HepG2 (cell line): ENCODE data around the gene ARL17A. TPM values are rescaled to one million over a fixed set of nuclear protein-coding genes. Genes with fewer than 3 reads are reported as not detected.
"Not testable (repeated sequence)": the region's sequence is repeated elsewhere in the genome, so short reads cannot be mapped to it uniquely, and the experiment has no call there.

ENCODE experiments used
- ATAC-seq: fragments of 200-7000 bp; cut with Tn5 transposase; 3 replicates; pipeline ENCODE4 v1.9.1; 2020; ENCODE audit warnings: mild to moderate bottlenecking, moderate library complexity
- BruUV-seq: library from RNA; stranded (reverse); fragments of 400-500 nt; replicated peaks from 2 replicates; lab custom pipeline; 2021; lab: Mats Ljungman, UMichigan
- CTCF ChIA-PET: fragments of 300-600 bp; formaldehyde crosslinking; extraction: SDS; loops from one replicate; lab custom pipeline; 2021; ENCODE audit warnings: low total read pairs, inconsistent platforms, low intra/inter-chr PET ratio; lab: Yijun Ruan, JAX
- POLR2A ChIA-PET: fragments of 350-600 bp; sonication (Branson Sonifier 250); formaldehyde crosslinking; loops from one replicate; lab custom pipeline; 2020; ENCODE audit warnings: antibody characterized with exemption, inconsistent platforms; lab: Yijun Ruan, JAX
- DNase-seq: peaks from one replicate; pipeline ENCODE4 v3.0.0-alpha.2; 2015; ENCODE audit warnings: low spot score
- FAIRE-seq: peaks from 3 replicates; lab custom pipeline; 2011; peaks lifted over from hg19 to GRCh38; lab: Jason Lieb, UNC
- H2AFZ ChIP-seq: one replicate; pipeline ENCODE4 v1.6.1; 2011; ENCODE audit warnings: low read length, inconsistent platforms
- H3K27ac ChIP-seq: fragments of 300-600 bp; 3 replicates; pipeline ENCODE4 v1.8.0; 2011; ENCODE audit warnings: mixed run types, mild to moderate bottlenecking, mixed read lengths, low read length, inconsistent platforms; ENCODE audit not compliant: insufficient read depth; ENCODE audit errors: extremely low read length
- H3K27me3 ChIP-seq, 2 experiments: fragments of 200-600 bp in 1 of 2; 2 replicates in 1 of 2; 3 replicates in 1 of 2; pipeline versions ENCODE4 v1.6.0 to v1.8.0; 2011; ENCODE audit warnings: low read length in 2 of 2, mild to moderate bottlenecking in 2 of 2, moderate library complexity in 2 of 2, inconsistent platforms in 1 of 2; ENCODE audit not compliant: insufficient read depth in 2 of 2, control insufficient read depth in 1 of 2
- H3K36me3 ChIP-seq, 2 experiments: fragments of 200-600 bp in 1 of 2; replicated peaks in 1 of 2; 2 replicates in 1 of 2; 3 replicates in 1 of 2; pipeline versions ENCODE4 v1.5.1 to v1.8.0; 2011; ENCODE audit warnings: low read length in 2 of 2, inconsistent platforms in 1 of 2; ENCODE audit not compliant: insufficient read depth in 2 of 2, control insufficient read depth in 1 of 2
- H3K4me1 ChIP-seq: 2 replicates; pipeline ENCODE4 v1.5.1; 2012; ENCODE audit warnings: low read length, inconsistent platforms; ENCODE audit not compliant: insufficient read depth
- H3K4me2 ChIP-seq: 2 replicates; pipeline ENCODE4 v1.6.0; 2011; ENCODE audit warnings: low read depth, low read length, inconsistent platforms
- H3K4me3 ChIP-seq, 3 experiments: fragments of 200-600 bp in 1 of 3; sonication (generic), shearing (Covaris generic) in 1 of 3; replicated peaks in 1 of 3; 2 replicates each; pipeline ENCODE4 v1.5.1; 2011 to 2016; ENCODE audit warnings: low read length in 3 of 3, inconsistent platforms in 2 of 3, low read depth in 2 of 3, mild to moderate bottlenecking in 2 of 3, control low read depth in 1 of 3, mixed read lengths in 1 of 3; ENCODE audit not compliant: insufficient read depth in 1 of 3
- H3K79me2 ChIP-seq: one replicate; pipeline ENCODE4 v1.6.1; 2011; ENCODE audit warnings: low read length, inconsistent platforms; ENCODE audit not compliant: insufficient read depth
- H3K9ac ChIP-seq: 2 replicates; pipeline ENCODE4 v1.6.0; 2011; ENCODE audit warnings: mild to moderate bottlenecking, low read depth, low read length, inconsistent platforms; ENCODE audit not compliant: insufficient read depth
- H3K9me3 ChIP-seq: 2 replicates; pipeline ENCODE4 v1.5.1; 2012; ENCODE audit warnings: mild to moderate bottlenecking, low read length
- H4K20me1 ChIP-seq: 2 replicates; pipeline ENCODE4 v1.6.0; 2011; ENCODE audit warnings: inconsistent platforms, mild to moderate bottlenecking, low read length, moderate library complexity; ENCODE audit not compliant: insufficient read depth
- WGBS: methylation state at CpG from one replicate; pipeline ENCODE4 v1.1.6; 2017; ENCODE audit warnings: low lambda C conversion rate; 5-methylcytosine and 5-hydroxymethylcytosine counted together
- in situ Hi-C: cut with HindIII; loops from 2 replicates; pipeline ENCODE4 v1.10.0; 2017; ENCODE audit warnings: low pct_unique_long_range_greater_than_20kb; ENCODE audit not compliant: extremely low pct_ligation_motif_present
- intact Hi-C: fragments of 100-400 bp; cut with micrococcal nuclease; formaldehyde crosslinking; loops from one replicate; pipeline ENCODE4 v1.10.0; 2022; ENCODE audit not compliant: unreplicated experiment
- polyA plus RNA-seq, 8 experiments: library from polyadenylated mRNA; depleted of rRNA in 3 of 8; stranded (reverse) in 7 of 8; unstranded in 1 of 8; fragments of >200 nt; fragmentation: Illumina TruSeq in 4 of 8; extraction: Trizol in 4 of 8; gene quantifications; 2 replicates each; pipeline versions ENCODE4 v1.2.1 to v1.2.3, GENCODE V29; 2011 to 2016; ENCODE audit warnings: low read depth in 4 of 8, missing spikeins in 1 of 8, mixed read lengths in 1 of 8; ENCODE audit not compliant: insufficient read depth in 1 of 8
- total RNA-seq, 5 experiments: library from RNA; depleted of rRNA; stranded (reverse); fragments of >200 nt; fragmentation: Illumina TruSeq; extraction: Trizol; gene quantifications; 2 replicates each; pipeline ENCODE4 v1.2.3, GENCODE V29; 2016; ENCODE audit warnings: low read depth in 1 of 5

The ARL17A gene
- total and polyA plus RNA-seq, 2 of the 13 experiments (the other 11 are each of a cell fraction or from before 2014, with no cell fraction given) = 18.8 to 19.4 TPM

DNA sequence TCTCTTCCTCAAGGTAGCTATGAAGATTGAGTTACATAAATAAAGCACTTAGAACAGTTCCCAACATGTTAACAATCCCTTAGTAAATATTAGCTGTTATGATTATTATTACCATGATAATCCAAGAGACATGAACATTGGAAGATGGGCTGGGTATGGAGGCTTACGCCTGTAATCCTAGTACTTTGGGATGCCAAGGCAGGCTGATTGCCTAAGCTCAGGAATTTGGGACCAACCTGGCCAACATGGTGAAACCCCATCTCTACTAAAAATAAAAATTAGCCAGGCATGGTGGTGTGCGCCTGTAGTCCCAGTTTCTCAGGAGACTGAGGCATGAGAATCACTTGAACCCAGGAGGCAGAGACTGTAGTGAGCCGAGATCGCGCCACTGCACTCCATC, 45.2 kb upstream of the ARL17A start:
- H3K4me3 ChIP-seq, H3K4me2 ChIP-seq, POLR2A ChIA-PET, ATAC-seq, FAIRE-seq, intact Hi-C loops, H3K4me1 ChIP-seq, H3K27ac ChIP-seq, in situ Hi-C loops, CTCF ChIA-PET, BruUV-seq, H3K9ac ChIP-seq, H4K20me1 ChIP-seq, H2AFZ ChIP-seq, DNase-seq, H3K9me3 ChIP-seq, H3K36me3 ChIP-seq, H3K27me3 ChIP-seq, H3K79me2 ChIP-seq: not testable (repeated sequence)
- no CpG with 5 or more reads among the region's 5 CpGs for WGBS

- H4K20me1 ChIP-seq, H3K9ac ChIP-seq, H3K27me3 ChIP-seq, H3K27ac ChIP-seq, H3K9me3 ChIP-seq, H3K4me2 ChIP-seq, H2AFZ ChIP-seq, FAIRE-seq, H3K36me3 ChIP-seq, H3K79me2 ChIP-seq, in situ Hi-C loops, intact Hi-C loops, CTCF ChIA-PET, DNase-seq, H3K4me1 ChIP-seq, BruUV-seq, H3K4me3 ChIP-seq, POLR2A ChIA-PET, ATAC-seq: not testable (repeated sequence)
- no CpG with 5 or more reads among the region's 2 CpGs for WGBS
Measured at GRCh38 chr17:46623790-46624189, 44.3 kb upstream of the ARL17A start.

GRCh38 chr17:46618975-46619374, 39.5 kb upstream of the ARL17A start:
- H3K27me3 ChIP-seq, H3K9ac ChIP-seq, H3K9me3 ChIP-seq, H3K27ac ChIP-seq, H3K4me2 ChIP-seq, H4K20me1 ChIP-seq, intact Hi-C loops, H2AFZ ChIP-seq, ATAC-seq, POLR2A ChIA-PET, FAIRE-seq, H3K4me1 ChIP-seq, CTCF ChIA-PET, H3K4me3 ChIP-seq, H3K79me2 ChIP-seq, BruUV-seq, DNase-seq, H3K36me3 ChIP-seq, in situ Hi-C loops: not testable (repeated sequence)
- no CpG with 5 or more reads among the region's 1 CpG for WGBS

DNA sequence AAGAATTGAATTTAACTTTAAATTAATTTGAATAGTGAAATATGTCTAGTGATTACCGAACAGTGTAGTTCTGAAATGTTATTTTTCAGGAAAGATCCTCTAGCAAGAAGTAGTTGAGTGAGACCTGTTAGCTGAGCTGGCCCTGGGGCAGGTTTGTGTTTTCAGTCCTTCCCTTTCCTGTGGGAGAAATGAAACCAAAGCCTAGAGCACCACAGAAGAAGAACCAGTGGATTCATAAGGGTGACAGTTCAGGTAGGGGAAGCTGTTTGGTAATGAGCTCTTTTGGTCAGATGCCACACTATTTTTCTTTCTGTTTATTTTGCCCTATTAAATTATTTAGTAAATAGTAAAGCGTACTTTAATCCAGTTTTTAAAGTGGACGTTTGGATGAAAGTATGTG, 37.6 kb upstream of the ARL17A start:
- H3K4me3 ChIP-seq, H3K9ac ChIP-seq, H3K36me3 ChIP-seq, H3K9me3 ChIP-seq, POLR2A ChIA-PET, H3K27ac ChIP-seq, H3K27me3 ChIP-seq, H3K4me2 ChIP-seq, H3K79me2 ChIP-seq, CTCF ChIA-PET, ATAC-seq, H4K20me1 ChIP-seq, H2AFZ ChIP-seq, intact Hi-C loops, H3K4me1 ChIP-seq, in situ Hi-C loops, BruUV-seq, FAIRE-seq, DNase-seq: not testable (repeated sequence)
- WGBS = no CpG with 5 or more reads among the region's 3 CpGs
